HAP-1 (cell line): ENCODE data around the gene NES.
"Not testable (repeated sequence)": the region's sequence is repeated elsewhere in the genome, so short reads cannot be mapped to it uniquely, and the experiment has no call there.

ENCODE experiments used
- DNase-seq, 2 experiments: peaks; one replicate each; pipeline ENCODE4 v3.0.0-alpha.2; 2016 to 2020; ENCODE audit warnings: low spot score in 2 of 2
- H3K27me3 ChIP-seq: fragments of 250-450 bp; sonication (Bioruptor Pico); 2 replicates; pipeline ENCODE4 v1.5.1; 2020; ENCODE audit warnings: low read depth, mild to moderate bottlenecking, moderate library complexity
- H3K36me3 ChIP-seq: fragments of 250-450 bp; sonication (Bioruptor Pico); replicated peaks from 2 replicates; pipeline ENCODE4 v1.5.1; 2020; ENCODE audit warnings: mild to moderate bottlenecking
- H3K4me1 ChIP-seq: fragments of 250-450 bp; sonication (Bioruptor Pico); 2 replicates; pipeline ENCODE4 v1.5.1; 2020; ENCODE audit warnings: mild to moderate bottlenecking
- H3K4me3 ChIP-seq: fragments of 250-450 bp; sonication (Bioruptor Pico); 2 replicates; pipeline ENCODE4 v1.5.1; 2020; ENCODE audit warnings: mild to moderate bottlenecking, moderate library complexity
- H3K9me3 ChIP-seq: fragments of 250-450 bp; sonication (Bioruptor Pico); 2 replicates; pipeline ENCODE4 v1.5.1; 2020; ENCODE audit warnings: mild to moderate bottlenecking, moderate library complexity
- in situ Hi-C: fragments of 300-500 bp; cut with MboI; formaldehyde crosslinking; loops from 3 replicates; pipeline ENCODE4 v1.14.3; 2020; ENCODE audit warnings: low sequenced_read_pairs, inconsistent platforms, mixed read lengths

Gene NES

DNA sequence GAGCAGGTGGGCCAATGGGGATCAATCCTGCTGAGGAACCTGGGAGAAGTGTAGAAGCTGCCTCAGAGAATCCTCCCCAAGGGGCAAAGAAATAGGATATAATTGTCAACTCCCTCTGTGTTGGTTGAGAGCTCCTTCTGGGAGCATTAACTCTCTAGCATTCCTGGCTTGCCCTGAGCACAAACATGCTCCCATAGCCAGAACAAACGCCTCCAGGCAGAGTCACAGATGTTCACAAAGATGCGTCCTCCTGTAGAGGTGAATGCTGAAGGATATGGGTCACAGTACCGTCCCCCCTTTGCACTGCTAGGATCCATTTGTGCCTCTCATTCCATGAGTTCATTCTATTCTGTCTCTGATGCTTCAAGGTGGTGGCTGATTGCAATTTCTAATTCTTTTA is 44.9 kb downstream of the NES start:
- no peak for DNase-seq
- H3K27me3 ChIP-seq, result peaks cover 30% of the 10 kb centered on the region
- no peaks in the 10 kb centered on the region for H3K4me1 ChIP-seq
- in situ Hi-C loops, result no loop called here
- H3K36me3 ChIP-seq, result no peaks in the 10 kb centered on the region
- no peak overlapping the region for H3K4me3 ChIP-seq
- H3K9me3 ChIP-seq, result no peaks in the 10 kb centered on the region

DNA sequence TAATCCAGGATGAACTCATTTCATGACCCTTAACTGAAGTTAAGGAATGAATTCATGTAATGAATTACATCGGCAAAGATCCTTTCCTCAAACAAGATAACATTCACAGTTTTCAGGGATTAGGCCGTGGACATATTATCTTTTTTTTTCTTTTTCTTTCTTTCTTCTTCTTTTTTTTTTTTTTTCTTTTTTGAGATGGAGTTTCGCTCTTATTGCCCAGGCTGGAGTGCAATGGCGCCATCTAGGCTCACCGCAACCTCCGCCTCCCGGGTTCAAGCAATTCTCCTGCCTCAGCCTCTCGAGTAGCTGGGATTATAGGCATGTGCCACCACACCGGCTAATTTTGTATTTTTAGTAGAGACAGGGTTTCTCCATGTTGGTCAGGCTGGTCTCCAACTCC is 46.1 kb downstream of the NES start:
- H3K36me3 ChIP-seq, H3K4me3 ChIP-seq, DNase-seq, in situ Hi-C loops, H3K4me1 ChIP-seq, H3K9me3 ChIP-seq: not testable (repeated sequence)
- peaks cover 28% of the 10 kb centered on the region for H3K27me3 ChIP-seq

DNA sequence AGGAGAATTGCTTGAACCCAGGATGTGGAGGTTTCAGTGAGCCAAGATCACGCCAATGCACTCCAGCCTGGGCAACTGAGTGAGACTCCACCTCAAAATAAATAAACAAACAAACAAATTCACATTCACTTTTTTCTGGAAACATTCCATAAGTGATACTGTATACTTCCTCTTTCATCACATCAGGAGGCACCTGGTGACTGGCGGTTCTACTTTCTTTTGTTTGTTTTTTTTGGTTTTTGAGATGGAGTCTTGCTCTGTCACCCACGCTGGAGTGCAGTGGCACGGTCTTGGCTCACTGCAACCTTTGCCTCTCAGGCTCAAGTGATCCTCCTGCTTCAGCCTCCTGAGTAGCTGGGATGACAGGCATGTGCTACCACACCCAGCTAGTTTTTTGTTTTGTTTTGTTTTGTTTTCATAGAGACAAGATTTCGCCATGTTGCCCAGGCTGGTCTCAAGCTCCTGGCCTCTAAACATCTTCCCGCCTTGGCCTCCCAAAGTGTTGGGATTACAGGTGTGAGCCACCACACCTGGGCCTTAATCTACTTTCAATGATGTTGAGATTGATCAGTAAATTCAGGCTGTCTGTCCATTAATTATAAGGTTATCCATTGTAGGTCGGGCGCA is 47.3 kb downstream of the NES start:
- Histone ChIP-seq H3K9me3 (no peaks in the 10 kb centered on the region), H3K4me3 (no peak overlapping the region), H3K36me3 (no peaks in the 10 kb centered on the region), H3K4me1 (no peaks in the 10 kb centered on the region; the same call in 1 of the 2 replicates), H3K27me3 (peaks cover 29% of the 10 kb centered on the region)
- in situ Hi-C loops, result no loop called here
- DNase-seq, result no peak

DNA sequence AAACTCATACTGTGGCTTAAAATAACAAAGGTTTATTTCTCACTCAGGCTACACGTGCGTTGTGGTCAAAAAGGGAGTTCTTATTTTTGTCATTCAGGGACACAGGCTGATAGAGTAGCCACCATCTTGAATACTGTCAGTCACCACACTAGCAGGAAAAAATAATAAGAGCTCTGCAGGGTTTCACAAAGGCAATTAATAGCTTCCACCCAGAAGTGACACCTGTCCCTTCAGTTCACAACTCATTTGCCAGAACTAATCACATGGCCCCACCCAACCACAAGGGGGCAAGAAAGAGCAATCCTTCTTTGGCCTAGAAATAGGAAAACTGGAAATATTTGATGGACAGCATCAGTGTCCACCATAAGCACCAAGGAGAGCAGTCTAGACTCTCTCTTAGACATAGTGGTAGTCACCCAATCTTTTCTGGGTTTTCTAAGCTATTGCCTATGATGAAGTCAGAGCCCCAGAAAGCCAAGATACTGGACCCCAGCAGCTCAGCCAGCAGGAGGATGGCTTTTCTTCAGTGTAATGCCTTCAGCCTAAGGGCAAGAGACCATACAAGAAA is 49.8 kb downstream of the NES start:
- Histone ChIP-seq H3K4me1 (no peaks in the 10 kb centered on the region; the same call in 1 of the 2 replicates), H3K4me3 (no peak overlapping the region), H3K9me3 (no peaks in the 10 kb centered on the region), H3K27me3 (peaks cover 25% of the 10 kb centered on the region), H3K36me3 (no peaks in the 10 kb centered on the region)
- in situ Hi-C loops, result no loop called here
- DNase-seq, result peak; percentile 46 to 72

DNA sequence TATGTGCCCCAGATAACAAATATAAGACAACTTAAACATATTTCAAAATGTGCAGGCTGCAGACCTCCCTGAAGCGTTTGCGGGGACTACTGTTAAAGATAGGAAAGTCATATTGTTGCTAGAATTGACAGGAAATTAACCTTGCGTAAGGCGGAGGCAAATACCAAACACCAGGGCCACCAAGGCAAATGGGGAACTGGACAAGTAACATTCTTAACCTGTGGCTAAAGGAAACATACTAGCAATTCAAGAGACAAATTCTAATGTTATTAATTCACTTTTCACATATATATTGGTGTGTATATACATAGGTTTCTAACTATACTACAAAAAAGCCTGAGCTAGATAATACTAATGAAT is 51.1 kb downstream of the NES start:
- no peaks in the 10 kb centered on the region; the same call in 1 of the 2 replicates for H3K4me1 ChIP-seq
- no peak overlapping the region for H3K4me3 ChIP-seq
- H3K9me3 ChIP-seq, result no peaks in the 10 kb centered on the region
- H3K36me3 ChIP-seq, result no peaks in the 10 kb centered on the region
- in situ Hi-C loops, result no loop called here
- no peak for DNase-seq
- H3K27me3 ChIP-seq, result peaks cover 21% of the 10 kb centered on the region

DNA sequence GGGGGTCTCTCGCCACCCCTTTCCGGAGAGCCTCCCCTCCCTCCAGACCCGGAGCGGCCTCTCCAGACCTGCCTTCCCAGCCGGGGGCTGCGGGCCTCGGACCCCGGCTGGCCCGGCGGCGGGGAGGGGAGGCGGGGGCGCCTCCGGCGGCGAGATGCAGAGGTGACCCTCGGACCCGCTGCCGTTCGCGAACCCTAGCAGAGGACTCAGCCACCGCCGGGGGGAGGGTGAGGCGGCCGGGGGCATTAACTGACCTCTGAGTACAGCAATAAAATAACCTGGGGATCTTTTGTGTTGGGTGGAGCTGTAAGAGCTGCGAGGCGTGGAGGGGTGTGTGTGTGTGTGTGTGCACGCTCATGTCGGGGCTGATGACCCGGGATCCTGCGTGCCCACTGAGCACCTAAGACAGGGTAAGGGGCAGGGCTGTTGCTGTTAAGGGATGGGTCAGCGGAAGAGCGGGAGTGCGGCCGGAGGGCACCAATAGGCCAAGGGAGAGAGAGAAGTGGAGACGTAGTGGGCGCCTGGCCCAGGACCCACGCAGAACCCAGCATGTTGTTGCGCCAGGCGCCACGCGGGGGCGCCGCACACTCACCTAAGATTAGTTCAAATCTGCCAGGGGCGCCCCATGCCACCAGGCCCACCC is 51.6 kb downstream of the NES start:
- H3K4me3 ChIP-seq, result peak overlapping the region; percentile 18
- in situ Hi-C loops, result no loop called here
- no peaks in the 10 kb centered on the region; the same call in 1 of the 2 replicates for H3K4me1 ChIP-seq
- H3K36me3 ChIP-seq, result no peaks in the 10 kb centered on the region
- H3K27me3 ChIP-seq, result peaks cover 21% of the 10 kb centered on the region
- H3K9me3 ChIP-seq, result no peaks in the 10 kb centered on the region
- DNase-seq, result peak; percentile 40 to 82

DNA sequence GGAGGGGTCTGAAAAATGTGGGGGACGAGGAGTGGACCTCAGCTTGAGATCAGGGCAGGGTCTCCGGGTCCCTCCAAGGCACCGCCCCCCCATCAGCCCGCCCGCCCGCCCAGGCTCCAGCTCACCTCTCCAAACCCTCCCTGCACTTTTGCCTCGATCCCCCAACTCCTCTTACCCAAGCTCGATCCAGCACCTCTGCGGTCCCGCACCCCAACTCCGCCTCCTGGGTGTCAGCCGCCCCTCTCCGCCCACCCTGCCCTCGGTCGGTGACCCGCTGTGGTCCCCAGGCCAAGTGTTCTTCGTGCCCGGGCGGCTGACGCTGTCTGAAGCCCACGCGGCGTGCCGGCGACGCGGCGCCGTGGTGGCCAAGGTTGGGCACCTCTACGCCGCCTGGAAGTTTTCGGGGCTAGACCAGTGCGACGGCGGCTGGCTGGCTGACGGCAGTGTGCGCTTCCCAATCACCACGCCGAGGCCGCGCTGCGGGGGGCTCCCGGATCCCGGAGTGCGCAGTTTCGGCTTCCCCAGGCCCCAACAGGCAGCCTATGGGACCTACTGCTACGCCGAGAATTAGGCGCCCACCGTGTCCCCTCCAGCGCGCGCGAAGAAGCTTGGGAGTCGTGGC is 52.3 kb downstream of the NES start:
- Histone ChIP-seq H3K36me3 (no peaks in the 10 kb centered on the region), H3K4me1 (no peaks in the 10 kb centered on the region; the same call in 1 of the 2 replicates), H3K9me3 (no peaks in the 10 kb centered on the region), H3K27me3 (peaks cover 23% of the 10 kb centered on the region), H3K4me3 (peak overlapping the region; percentile 22)
- no peak for DNase-seq
- in situ Hi-C loops, result no loop called here

DNA sequence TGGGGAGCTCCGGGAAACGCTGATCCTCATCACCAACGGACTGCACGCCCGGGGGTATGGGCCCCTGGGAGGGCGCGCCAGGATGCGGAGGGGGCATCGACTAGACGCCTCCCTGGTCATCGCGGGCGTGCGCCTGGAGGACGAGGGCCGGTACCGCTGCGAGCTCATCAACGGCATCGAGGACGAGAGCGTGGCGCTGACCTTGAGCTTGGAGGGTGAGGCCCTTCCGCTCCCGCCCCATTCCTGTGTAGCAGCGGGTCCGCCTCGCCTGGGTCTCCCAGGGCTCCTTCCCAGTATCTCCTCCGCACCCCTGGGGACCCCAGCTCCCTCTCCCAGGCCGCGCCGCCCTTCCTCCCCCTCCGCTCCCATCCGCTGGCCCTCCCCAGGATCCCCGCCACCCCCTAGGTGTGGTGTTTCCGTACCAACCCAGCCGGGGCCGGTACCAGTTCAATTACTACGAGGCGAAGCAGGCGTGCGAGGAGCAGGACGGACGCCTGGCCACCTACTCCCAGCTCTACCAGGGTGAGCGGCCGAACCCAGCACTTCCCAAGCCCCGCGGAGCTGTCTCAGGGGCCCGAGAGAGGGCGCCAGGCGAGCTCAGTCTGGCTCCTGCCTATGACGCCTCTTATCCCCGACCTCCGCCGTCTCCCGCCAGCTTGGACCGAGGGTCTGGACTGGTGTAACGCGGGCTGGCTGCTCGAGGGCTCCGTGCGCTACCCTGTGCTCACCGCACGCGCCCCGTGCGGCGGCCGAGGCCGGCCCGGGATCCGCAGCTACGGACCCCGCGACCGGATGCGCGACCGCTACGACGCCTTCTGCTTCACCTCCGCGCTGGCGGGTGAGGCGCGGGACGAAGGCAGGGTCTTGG is 53.0 kb downstream of the NES start:
- no peaks in the 10 kb centered on the region for H3K9me3 ChIP-seq
- in situ Hi-C loops, result no loop called here
- H3K27me3 ChIP-seq, result peaks cover 26% of the 10 kb centered on the region
- no peaks in the 10 kb centered on the region for H3K36me3 ChIP-seq
- peak; percentile 54 to 84 for DNase-seq
- no peaks in the 10 kb centered on the region; the same call in 1 of the 2 replicates for H3K4me1 ChIP-seq
- peak overlapping the region; percentile 22 for H3K4me3 ChIP-seq

DNA sequence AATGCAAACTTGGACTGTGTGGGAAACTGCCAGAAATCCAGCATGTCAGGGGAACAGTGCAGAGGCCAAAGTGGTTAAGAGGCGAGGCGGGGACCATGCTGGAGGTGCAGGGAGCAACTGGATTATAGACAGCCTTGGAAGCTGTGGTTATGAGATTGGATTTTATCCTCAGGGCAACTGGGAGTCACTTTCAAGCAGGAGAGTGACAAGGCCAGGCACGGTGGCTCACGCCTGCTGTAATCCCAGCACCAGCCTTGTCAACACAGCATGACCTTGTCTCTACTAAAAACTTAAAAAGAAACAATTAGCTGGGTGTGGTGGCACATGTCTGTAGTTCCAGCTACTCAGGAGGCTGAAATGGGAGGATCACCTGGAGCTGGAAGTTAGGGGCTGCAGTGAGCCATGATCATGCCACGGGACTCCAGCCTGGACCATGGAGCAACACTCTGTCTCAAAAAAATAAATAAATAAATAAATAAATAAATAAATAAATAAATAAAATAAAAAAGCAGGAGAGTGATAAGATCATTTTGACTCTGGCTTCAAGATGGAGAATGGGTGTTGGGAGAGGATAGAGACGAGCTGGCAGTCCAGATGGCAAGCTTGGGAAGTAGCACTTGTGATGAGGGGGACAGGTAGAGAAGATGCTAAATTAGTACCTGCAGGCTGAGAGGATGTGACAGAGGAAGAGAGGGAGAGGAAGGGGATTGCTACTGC is 54.5 kb downstream of the NES start:
- H3K27me3 ChIP-seq, result peaks cover 26% of the 10 kb centered on the region
- no peaks in the 10 kb centered on the region for H3K36me3 ChIP-seq
- H3K9me3 ChIP-seq, result no peaks in the 10 kb centered on the region
- H3K4me1 ChIP-seq, result no peaks in the 10 kb centered on the region; the same call in 1 of the 2 replicates
- in situ Hi-C loops, result no loop called here
- no peak overlapping the region for H3K4me3 ChIP-seq
- DNase-seq, result no peak

DNA sequence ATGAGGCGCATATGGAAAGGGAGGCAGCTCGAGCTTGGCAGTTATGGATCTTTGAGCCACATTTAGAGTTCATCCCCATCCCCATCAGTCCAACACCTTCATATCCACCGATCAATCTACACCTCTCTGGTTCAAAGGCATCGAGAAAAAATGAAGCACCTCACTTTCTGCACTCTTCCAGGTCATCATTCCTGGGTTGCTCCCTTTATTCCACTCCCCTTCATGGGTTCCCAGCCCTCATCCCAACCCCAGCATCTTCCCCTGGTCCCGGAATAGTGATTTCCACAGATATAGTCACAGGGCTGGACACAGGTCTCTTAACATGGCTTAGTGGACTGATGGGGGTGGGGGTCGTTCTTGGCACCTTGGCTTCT is 57.6 kb downstream of the NES start:
- peaks cover 20% of the 10 kb centered on the region for H3K27me3 ChIP-seq

DNA sequence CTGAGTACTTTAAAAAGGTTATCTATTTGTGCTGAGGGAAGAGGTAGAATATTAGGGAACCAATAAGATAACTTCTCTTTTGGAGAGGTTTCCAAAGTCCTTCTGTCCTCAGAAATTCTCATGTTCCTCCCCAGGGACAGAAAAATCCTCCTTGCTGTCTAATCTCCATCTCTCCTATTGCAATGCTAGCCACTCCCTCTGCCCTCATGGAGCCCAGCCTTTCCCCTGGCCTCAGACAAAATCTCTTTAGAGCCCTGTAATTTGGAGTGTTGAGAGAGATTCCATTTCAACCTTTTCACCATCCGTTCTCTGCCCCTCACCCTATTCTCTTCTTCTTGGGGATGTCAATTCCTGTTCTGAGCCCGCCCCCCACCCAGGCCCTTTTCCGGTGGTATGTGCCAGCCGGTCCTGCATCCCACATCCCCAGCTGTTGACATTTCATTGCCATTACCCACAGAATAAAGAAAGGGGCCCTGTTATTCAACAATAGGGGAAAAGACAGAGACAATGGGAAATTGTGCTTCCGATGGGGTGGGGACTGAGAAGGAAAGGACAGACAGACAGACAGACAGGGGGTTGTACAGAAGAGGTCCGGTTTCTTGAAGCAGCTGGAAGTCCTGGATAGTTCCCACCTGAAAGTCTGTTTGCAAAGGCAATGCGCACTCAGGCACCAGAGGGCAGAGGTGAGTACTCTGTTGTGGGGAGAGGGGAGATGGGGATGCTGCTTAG is 58.2 kb downstream of the NES start, which contains the start of gene HAPLN2:
TSS of gene HAPLN2 (plus strand) at position 563 of the 729 bp plus-strand sequence. CDS start 4,076 bp downstream, outside the sequence.
- H3K4me3 ChIP-seq, result no peak within 1 kb of the TSS
- no peaks in the 10 kb centered on the region for H3K36me3 ChIP-seq
- peaks cover 9% of the 10 kb centered on the region for H3K4me1 ChIP-seq
- H3K27me3 ChIP-seq, result peaks cover 20% of the 10 kb centered on the region
- H3K9me3 ChIP-seq, result no peaks in the 10 kb centered on the region
- in situ Hi-C loops, result no loop called here
- DNase-seq, result peak; percentile 34 to 66

More for the DNA sequence above, 57.6 kb downstream of the NES start:
- no peak overlapping the region for H3K4me3 ChIP-seq
- peaks cover 9% of the 10 kb centered on the region for H3K4me1 ChIP-seq
- H3K36me3 ChIP-seq, result no peaks in the 10 kb centered on the region
- DNase-seq, result no peak
- no peaks in the 10 kb centered on the region for H3K9me3 ChIP-seq
- in situ Hi-C loops, result no loop called here
